ENCODE data around the gene SULT1A1.
"Not testable (repeated sequence)": the region's sequence is repeated elsewhere in the genome, so short reads cannot be mapped to it uniquely, and the experiment has no call there.

Gene SULT1A1

GRCh38 chr16:28607681-28608495 is 2.0 kb downstream of the SULT1A1 start:
- not testable (repeated sequence) for H3K9ac ChIP-seq (ENCODE audit: low read length in 2 of 2); H3K9me3 ChIP-seq (ENCODE audit: control insufficient read depth in 2 of 2, low read length in 2 of 2); H3K4me3 ChIP-seq (ENCODE audit: low read length in 2 of 2); H3K27ac ChIP-seq (ENCODE audit: low read length); H3K36me3 ChIP-seq (ENCODE audit: control insufficient read depth in 2 of 2, insufficient read depth in 2 of 2, low read length in 2 of 2)
- Histone ChIP-seq H3K27me3 (ENCODE audit: control insufficient read depth in 1 of 2, insufficient read depth in 2 of 2, low read length in 2 of 2) (peaks cover 0 to 18% of the 10 kb centered on the region in 2 donors), H3K4me1 (ENCODE audit: control insufficient read depth, insufficient read depth, low read length) (peaks cover 16% of the 10 kb centered on the region)

GRCh38 chr16:28607116-28607623 is 2.7 kb downstream of the SULT1A1 start:
- Histone ChIP-seq H3K4me1 (ENCODE audit: control insufficient read depth, insufficient read depth, low read length) (peaks cover 16% of the 10 kb centered on the region), H3K27ac (ENCODE audit: low read length) (no peak overlapping the region), H3K27me3 (ENCODE audit: control insufficient read depth in 1 of 2, insufficient read depth in 2 of 2, low read length in 2 of 2) (peaks cover 0 to 18% of the 10 kb centered on the region in 2 donors), H3K9ac (ENCODE audit: low read length in 2 of 2) (no peak overlapping the region), H3K4me3 (ENCODE audit: low read length in 2 of 2) (no peak overlapping the region), H3K36me3 (ENCODE audit: control insufficient read depth in 2 of 2, insufficient read depth in 2 of 2, low read length in 2 of 2) (peaks cover 0 to 8% of the 10 kb centered on the region in 2 donors), H3K9me3 (ENCODE audit: control insufficient read depth in 2 of 2, low read length in 2 of 2) (no peaks in the 10 kb centered on the region)

- Histone ChIP-seq H3K27me3 (ENCODE audit: control insufficient read depth in 1 of 2, insufficient read depth in 2 of 2, low read length in 2 of 2) (peaks cover 0 to 18% of the 10 kb centered on the region in 2 donors), H3K9ac (ENCODE audit: low read length in 2 of 2) (no peak overlapping the region), H3K27ac (ENCODE audit: low read length) (no peak overlapping the region), H3K36me3 (ENCODE audit: control insufficient read depth in 2 of 2, insufficient read depth in 2 of 2, low read length in 2 of 2) (peaks cover 0 to 8% of the 10 kb centered on the region in 2 donors), H3K4me3 (ENCODE audit: low read length in 2 of 2) (no peak overlapping the region), H3K9me3 (ENCODE audit: control insufficient read depth in 2 of 2, low read length in 2 of 2) (no peaks in the 10 kb centered on the region), H3K4me1 (ENCODE audit: control insufficient read depth, insufficient read depth, low read length) (peaks cover 16% of the 10 kb centered on the region)
Observed at GRCh38 chr16:28606291-28607115, 3.3 kb downstream of the SULT1A1 start.

- peaks cover under 1% of the 10 kb centered on the region for H3K4me1 ChIP-seq (ENCODE audit: control insufficient read depth, insufficient read depth, low read length)
- no peak overlapping the region for H3K4me3 ChIP-seq (ENCODE audit: low read length in 2 of 2)
- no peak overlapping the region for H3K9ac ChIP-seq (ENCODE audit: low read length in 2 of 2)
- H3K36me3 ChIP-seq (ENCODE audit: control insufficient read depth in 2 of 2, insufficient read depth in 2 of 2, low read length in 2 of 2) = peaks cover 0 to 8% of the 10 kb centered on the region in 2 donors
- H3K27ac ChIP-seq (ENCODE audit: low read length) = no peak overlapping the region
- H3K27me3 ChIP-seq (ENCODE audit: control insufficient read depth in 1 of 2, insufficient read depth in 2 of 2, low read length in 2 of 2) = peaks cover 0 to 12% of the 10 kb centered on the region in 2 donors
- no peaks in the 10 kb centered on the region for H3K9me3 ChIP-seq (ENCODE audit: control insufficient read depth in 2 of 2, low read length in 2 of 2)
Observed at GRCh38 chr16:28604186-28604565, 5.7 kb downstream of the SULT1A1 start.

GRCh38 chr16:28603381-28604185 is 6.3 kb downstream of the SULT1A1 start:
- Histone ChIP-seq H3K27ac (ENCODE audit: low read length) (no peak overlapping the region), H3K27me3 (ENCODE audit: control insufficient read depth in 1 of 2, insufficient read depth in 2 of 2, low read length in 2 of 2) (peaks cover 0 to 12% of the 10 kb centered on the region in 2 donors), H3K36me3 (ENCODE audit: control insufficient read depth in 2 of 2, insufficient read depth in 2 of 2, low read length in 2 of 2) (peaks cover 0 to 8% of the 10 kb centered on the region in 2 donors), H3K4me3 (ENCODE audit: low read length in 2 of 2) (no peak overlapping the region), H3K9ac (ENCODE audit: low read length in 2 of 2) (no peak overlapping the region), H3K9me3 (ENCODE audit: control insufficient read depth in 2 of 2, low read length in 2 of 2) (no peaks in the 10 kb centered on the region), H3K4me1 (ENCODE audit: control insufficient read depth, insufficient read depth, low read length) (no peaks in the 10 kb centered on the region)

GRCh38 chr16:28602529-28602928 is 7.3 kb downstream of the SULT1A1 start:
- Histone ChIP-seq H3K4me3 (ENCODE audit: low read length in 2 of 2) (no peak overlapping the region), H3K9me3 (ENCODE audit: control insufficient read depth in 2 of 2, low read length in 2 of 2) (no peaks in the 10 kb centered on the region), H3K4me1 (ENCODE audit: control insufficient read depth, insufficient read depth, low read length) (no peaks in the 10 kb centered on the region), H3K27ac (ENCODE audit: low read length) (no peak overlapping the region), H3K27me3 (ENCODE audit: control insufficient read depth in 1 of 2, insufficient read depth in 2 of 2, low read length in 2 of 2) (peaks cover 0 to 15% of the 10 kb centered on the region in 2 donors), H3K9ac (ENCODE audit: low read length in 2 of 2) (no peak overlapping the region), H3K36me3 (ENCODE audit: control insufficient read depth in 2 of 2, insufficient read depth in 2 of 2, low read length in 2 of 2) (peaks cover 0 to 8% of the 10 kb centered on the region in 2 donors)

DNA sequence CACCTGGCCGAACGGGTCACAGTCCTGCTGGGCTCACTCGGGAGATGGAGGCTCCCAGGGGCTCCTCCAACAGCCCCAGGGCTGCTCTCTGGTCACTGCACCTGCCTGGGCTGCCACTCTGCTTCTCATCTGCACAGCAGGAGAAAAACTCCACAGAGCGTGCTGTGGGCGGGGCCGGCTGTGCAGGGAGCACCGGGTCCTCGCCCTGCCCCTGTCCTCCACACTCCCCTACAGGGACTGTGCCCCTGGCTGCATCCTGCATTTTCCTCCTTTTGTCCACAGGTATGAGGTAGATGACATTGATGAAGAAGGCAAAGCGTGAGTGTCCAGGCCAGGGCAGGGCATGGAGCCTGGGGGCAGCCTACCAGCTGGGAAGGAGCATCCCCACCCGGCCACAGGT is 7.8 kb downstream of the SULT1A1 start:
- H3K9ac ChIP-seq (ENCODE audit: low read length in 2 of 2); H3K27ac ChIP-seq (ENCODE audit: low read length); H3K4me3 ChIP-seq (ENCODE audit: low read length in 2 of 2); H3K9me3 ChIP-seq (ENCODE audit: control insufficient read depth in 2 of 2, low read length in 2 of 2); H3K4me1 ChIP-seq (ENCODE audit: control insufficient read depth, insufficient read depth, low read length); H3K36me3 ChIP-seq (ENCODE audit: control insufficient read depth in 2 of 2, insufficient read depth in 2 of 2, low read length in 2 of 2): not testable (repeated sequence)
- H3K27me3 ChIP-seq (ENCODE audit: control insufficient read depth in 1 of 2, insufficient read depth in 2 of 2, low read length in 2 of 2) = peaks cover 0 to 15% of the 10 kb centered on the region in 2 donors

DNA sequence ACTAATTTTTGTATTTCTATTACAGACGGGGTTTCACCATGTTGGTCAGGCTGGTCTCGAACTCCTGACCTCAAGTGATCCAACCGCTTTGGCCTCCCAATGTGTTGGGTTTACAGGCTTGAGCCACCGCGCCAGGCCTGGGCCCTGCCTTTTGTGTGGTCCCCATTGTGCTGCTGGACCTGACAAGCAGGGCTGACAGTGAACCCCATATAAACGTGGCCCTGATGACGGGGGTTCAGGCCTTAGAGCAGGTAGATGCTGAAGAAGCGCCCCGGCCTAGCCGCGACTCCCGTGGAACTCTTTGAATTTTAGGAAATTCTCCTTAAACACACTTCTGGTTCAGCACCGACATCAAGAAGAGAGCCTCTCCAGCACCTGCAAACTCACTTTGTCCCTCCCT is 8.3 kb downstream of the SULT1A1 start:
- peaks cover 0 to 17% of the 10 kb centered on the region in 2 donors for H3K27me3 ChIP-seq (ENCODE audit: control insufficient read depth in 1 of 2, insufficient read depth in 2 of 2, low read length in 2 of 2)
- not testable (repeated sequence) for H3K9me3 ChIP-seq (ENCODE audit: control insufficient read depth in 2 of 2, low read length in 2 of 2); H3K4me3 ChIP-seq (ENCODE audit: low read length in 2 of 2); H3K36me3 ChIP-seq (ENCODE audit: control insufficient read depth in 2 of 2, insufficient read depth in 2 of 2, low read length in 2 of 2); H3K4me1 ChIP-seq (ENCODE audit: control insufficient read depth, insufficient read depth, low read length); H3K9ac ChIP-seq (ENCODE audit: low read length in 2 of 2); H3K27ac ChIP-seq (ENCODE audit: low read length)

DNA sequence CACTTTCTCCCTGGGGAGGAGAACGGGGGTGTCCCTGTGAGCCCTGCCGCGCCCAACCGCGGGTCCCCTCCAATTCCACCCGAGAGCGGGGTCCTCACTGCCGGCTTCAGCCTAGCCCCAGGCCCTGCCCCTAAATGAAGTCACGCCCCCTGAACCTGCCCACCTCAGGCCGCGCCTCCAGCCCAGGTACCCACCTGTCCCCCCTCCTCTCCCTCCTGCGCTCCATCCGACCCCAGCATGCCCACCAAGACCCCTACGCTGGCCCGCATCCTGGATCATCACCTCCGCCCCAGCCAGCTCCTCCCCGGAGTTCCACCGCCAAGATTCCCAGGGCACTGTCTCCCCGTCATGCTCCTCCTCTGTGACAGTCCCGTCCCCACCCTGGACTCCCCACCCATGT is 8.9 kb downstream of the SULT1A1 start:
- not testable (repeated sequence) for H3K9me3 ChIP-seq (ENCODE audit: control insufficient read depth in 2 of 2, low read length in 2 of 2); H3K4me3 ChIP-seq (ENCODE audit: low read length in 2 of 2); H3K27ac ChIP-seq (ENCODE audit: low read length); H3K9ac ChIP-seq (ENCODE audit: low read length in 2 of 2); H3K4me1 ChIP-seq (ENCODE audit: control insufficient read depth, insufficient read depth, low read length); H3K36me3 ChIP-seq (ENCODE audit: control insufficient read depth in 2 of 2, insufficient read depth in 2 of 2, low read length in 2 of 2)
- peaks cover 0 to 15% of the 10 kb centered on the region in 2 donors for H3K27me3 ChIP-seq (ENCODE audit: control insufficient read depth in 1 of 2, insufficient read depth in 2 of 2, low read length in 2 of 2)

All from stomach smooth muscle (tissue), 2 donors.